NCI-H82 treated with DMSO at 0.1 percent for 48 hours (cell line): Measurements from ENCODE around the gene FSHR.

Experiments used
- DNase-seq: peaks from one replicate; lab custom pipeline; 2025; ENCODE audit not compliant: unreplicated experiment; lab: John Stamatoyannopoulos, UW

Gene FSHR

DNA sequence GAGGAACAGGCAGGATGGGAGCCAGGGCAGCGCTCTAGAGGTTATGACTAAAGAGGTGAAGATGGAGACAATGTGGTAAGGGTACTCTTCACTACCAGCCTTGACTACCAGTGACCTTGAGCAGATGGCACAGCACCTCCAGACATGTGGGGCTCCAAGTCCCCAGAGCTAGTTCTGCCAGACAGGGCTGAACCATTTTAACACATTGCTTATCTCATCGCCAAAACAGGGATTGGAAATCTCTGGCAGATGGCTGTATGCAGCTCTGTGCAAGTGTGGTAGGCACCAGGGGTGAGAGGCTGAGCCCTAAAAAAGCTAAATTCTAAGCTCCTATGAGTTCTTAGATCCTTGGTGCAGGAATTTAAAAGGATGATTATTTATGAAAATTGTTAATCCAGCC, 41.3 kb downstream of the FSHR start:
- DNase-seq, result peak; percentile 83

DNA sequence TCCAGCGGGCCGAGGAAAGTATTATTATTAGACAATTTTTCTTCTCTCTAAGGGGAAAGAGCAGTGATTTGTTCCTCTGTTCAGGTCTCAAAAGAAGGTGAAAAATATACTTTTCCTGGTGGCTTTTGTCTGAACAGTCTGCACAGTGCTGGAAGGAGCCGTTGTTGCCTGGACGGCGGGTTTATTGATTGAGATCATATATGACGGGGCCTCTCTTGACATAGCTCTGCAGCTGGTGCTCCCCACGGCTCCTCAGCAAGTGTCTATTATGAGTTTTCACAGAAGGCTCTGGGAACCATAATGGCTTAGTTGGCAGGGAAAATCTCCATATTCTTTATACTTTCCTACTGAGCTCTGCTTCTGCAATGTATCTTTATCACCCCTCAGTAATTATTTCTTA, 42.9 kb downstream of the FSHR start:
- DNase-seq, result no peak

DNA sequence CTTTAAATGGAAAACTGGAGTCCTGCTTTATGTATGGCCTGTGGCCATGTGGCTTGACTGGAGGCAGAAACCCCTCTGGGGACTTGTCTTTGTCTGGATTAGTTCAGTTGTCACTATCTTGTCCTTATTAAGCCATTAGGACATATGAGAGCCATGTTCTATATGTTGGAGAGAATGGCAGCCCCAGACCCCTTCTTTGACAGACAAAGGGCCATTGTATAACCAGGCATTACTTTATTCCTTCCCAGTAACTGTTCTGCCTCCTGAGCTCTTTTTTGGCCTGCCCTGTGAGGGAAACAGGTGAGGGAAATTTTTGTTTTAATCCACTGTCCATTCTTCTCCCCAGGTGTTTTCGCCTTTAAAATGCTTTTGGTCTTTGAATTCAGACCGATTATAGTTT, 43.3 kb downstream of the FSHR start:
- no peak for DNase-seq

DNA sequence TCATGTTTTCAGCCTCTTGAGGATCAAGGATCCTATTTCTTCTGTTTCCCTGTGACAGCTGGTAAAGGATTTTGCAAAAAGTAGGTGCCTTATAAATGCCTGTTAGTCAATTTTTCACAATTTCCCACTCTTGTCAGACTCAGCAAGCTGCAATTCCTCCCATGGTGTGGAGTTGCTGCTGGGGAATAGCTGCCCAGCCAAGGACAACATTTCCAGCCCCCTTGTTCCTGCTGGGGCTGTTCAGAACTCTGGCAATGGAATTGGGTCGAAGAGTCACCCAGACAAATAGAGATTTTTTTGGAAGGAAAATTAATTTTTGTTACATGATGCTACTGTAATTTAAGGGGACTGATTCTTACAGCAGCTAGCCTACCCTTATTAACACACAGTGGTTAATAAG, 43.7 kb downstream of the FSHR start:
- no peak for DNase-seq

DNA sequence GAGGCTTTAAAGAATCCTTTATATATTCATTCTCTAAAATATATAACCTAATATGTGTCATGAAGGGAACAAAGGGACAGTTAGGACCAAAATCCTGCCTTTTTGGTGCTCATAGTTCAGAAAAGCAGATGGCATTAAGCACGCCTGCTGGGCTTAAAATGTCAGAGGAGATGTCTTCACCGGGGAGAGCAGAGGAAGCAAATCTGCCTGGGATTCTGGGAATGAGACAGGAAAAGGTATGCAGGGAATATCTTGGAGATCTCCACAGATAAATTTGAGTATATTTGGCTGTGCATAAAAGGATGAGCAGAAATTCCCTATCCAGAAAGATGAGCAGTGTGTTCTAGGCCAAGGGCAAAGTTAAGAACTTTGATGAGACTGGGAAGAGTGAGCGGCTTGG, 45.5 kb downstream of the FSHR start:
- no peak for DNase-seq

DNA sequence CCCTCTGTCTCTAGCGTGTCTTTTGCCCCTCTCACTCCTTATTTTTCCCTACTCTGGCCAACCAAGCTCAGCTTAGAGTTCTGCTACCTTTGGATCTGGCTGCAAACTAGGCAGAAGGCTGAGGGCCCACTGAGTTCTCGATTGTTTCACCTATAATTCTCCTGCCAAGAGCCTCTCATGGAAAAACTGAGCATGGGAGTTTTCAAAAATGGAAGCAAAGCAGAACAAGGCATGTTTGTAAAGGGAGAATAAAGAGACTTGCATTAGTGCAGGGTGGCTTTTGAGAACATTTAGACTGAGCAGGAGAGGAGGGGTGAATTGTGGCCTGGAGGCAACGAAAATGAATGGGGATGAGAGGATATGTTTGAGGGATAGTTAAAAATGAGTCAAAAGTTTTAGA, 45.9 kb downstream of the FSHR start:
- no peak for DNase-seq

DNA sequence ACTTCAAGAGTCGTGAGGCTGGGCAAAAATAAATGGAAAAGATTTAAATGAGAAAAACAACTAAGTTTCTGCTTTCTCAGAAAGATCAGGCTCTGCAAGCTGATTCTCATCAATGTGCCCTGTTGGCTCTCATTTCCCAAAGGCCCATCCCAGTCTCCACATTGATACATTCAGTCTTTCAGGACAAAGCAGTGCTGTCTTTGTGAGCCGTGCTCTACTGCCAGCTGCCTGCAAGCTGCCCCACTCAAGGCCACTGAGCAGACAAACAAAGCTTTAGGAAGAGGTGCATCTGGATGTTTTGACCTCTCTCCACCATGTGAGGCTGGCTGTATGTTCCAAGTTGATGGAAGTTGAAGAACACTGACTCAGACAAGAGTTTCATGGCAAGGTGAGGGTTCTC, 48.8 kb downstream of the FSHR start:
- DNase-seq, result no peak

DNA sequence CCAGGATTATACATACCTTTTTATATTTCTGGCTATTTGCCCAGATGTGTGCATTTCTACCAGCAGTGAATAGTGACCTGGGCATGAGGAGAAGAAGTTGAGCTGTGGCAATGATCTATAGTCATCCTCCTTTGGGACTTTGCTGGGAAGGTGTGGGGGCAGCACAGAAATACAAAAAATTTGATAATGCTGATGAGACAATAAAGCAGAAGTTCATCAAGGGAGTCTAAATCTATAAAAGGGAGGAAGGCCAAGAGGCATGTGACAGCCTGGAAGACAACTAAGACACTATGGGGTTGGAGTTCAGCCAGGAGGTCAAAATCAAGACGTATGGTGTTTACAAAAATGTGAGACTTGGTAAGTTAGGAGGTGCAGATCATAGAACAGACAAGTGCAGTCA, 52.2 kb downstream of the FSHR start:
- no peak for DNase-seq

DNA sequence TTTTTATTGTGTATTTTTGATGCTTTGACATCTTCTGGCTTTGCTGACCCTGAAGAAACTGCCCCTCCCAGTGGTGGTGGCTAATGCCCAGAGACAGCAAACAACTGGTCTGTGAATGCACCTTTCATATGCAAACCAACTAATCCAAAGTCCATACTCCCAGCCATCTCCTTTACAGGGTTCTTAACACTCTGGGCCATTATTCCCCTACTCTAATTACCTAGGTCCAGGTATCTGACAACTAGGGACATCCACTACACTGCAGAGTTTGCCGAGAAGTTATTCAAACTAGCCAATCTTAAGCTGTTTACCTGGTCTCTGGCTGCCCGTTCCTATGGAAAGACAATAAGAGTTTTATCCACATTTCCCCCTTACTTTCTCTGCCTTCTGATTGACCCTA, 73.6 kb downstream of the FSHR start:
- DNase-seq, result no peak

DNA sequence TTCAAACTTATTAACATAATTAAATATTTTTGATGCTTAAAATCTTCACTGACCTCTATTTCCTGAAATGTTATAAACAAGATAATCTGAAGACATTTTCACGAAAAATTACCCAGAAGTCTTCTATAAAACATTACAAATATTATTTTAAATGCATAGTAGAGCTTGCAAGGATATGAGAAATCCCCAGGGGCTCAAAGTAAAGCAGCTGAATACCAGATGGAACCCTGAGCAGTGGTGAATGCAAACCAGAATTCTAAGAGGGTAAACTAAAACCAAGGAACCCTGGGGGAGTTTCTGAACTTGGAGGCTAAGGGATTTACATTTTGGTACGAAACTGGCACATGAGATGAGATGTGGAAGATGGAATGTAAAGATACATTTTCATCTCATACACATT, 83.6 kb downstream of the FSHR start:
- DNase-seq, result no peak

DNA sequence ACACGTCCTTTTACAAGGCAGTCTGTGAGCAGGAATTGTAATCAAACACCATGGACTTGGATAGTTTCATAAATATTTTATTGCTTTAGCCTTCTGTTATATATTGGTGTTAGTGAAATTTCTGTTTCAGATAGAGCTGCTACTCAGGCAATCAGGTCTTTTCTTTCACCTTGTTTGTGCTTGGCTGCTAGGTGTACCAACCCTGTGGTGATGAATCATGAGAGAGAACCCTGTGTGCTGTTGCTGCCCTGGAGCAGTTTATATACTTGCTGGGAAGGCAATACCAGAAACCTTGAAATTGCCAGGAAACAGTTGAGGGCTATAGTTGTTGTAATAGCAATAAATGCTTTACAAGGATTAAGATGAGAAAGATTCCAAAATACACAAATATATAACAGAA, 84.5 kb downstream of the FSHR start:
- DNase-seq, result no peak

DNA sequence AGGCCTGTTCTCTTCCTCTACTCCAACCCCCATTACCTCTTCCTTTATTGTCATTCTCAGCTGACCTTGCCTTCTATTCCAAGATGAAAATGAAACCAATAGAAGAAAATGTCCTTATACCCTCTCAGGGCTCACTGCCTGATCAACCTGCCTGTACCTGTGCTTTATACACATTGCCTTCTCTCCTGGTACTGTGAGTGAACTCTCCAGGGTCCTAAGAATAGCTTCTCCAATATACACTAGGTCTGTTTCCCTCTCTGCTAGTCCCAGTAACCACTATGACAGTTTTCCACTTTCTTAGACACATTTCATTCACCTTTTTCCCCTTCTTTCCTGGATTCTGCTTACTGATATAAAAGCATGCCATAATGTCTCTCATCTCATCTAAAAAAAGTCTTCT, 85.7 kb downstream of the FSHR start:
- DNase-seq, result no peak

DNA sequence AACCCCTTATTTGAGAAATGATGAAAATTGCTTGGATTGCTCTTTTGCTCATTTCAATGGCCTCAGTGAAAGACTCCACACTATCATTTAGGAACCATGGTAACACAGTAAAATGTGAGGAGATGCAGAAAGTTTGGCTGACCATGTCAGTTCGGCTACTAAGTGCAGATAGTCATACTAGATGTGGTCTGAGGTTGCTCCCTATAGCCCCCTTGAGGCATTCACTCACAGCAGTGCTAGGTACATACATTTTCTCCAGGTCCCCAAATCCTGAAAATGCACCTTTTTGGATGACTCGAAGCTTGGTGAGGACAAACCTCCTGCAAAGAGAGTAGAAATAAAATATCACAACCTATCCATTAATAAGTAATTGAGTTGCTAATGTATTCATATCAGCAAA, 86.3 kb downstream of the FSHR start:
- DNase-seq, result no peak

DNA sequence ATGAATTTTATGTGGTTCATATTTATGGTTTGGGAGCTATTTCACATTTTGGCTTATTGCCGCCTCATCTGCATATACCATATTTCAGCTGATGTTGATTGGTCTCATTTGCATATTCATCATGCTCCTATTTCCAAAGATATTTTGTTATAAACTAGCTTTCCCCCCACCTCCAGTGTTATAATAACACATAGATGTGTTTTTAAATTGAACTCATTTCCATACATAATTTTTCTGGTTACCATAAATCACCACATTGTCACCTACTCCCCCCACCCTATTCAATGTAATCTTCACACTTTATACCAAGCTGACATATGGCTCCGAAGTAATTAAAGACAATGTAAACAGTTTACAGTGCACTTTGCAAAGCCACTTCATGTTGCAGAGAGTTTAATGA, 101.2 kb downstream of the FSHR start:
- peak; percentile 16 for DNase-seq

DNA sequence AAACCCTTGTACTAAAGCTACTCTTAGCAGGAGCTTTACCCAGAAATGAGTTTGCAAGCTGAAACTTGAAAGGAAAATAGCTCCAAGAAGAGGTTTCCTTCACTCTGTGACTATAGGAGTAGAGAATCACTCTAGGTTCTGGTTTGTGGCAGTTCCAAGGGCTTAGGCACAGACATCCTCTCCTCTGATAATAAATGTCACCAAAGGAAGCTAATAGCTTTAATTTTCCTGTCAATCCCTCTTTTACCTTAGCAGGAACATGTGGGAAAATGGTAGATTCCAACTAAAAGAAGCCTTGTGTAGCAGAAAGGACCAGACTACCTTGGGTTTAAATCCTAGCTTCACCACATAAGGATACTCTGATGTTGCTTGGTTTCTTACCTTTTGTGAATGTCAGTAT, 104.0 kb downstream of the FSHR start:
- no peak for DNase-seq

DNA sequence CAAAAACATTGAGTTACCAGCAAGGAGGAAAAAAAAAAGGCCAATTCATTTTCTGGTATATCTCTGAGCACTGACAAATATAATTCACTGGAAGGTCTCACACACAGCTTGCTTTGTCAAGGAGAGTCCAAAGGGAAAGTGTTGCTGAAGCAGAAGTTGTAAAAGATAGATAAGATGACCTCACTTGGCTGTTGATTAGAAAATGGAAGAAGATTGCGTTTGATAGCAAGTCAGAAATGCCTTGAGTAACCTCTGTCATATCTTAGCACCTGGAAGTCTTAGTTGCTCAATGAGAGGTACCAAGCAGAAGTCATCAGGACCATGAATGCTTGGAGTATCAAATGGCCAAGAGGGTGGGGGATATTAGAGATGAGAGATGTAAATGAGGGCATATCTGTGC, 105.2 kb downstream of the FSHR start:
- DNase-seq, result no peak

DNA sequence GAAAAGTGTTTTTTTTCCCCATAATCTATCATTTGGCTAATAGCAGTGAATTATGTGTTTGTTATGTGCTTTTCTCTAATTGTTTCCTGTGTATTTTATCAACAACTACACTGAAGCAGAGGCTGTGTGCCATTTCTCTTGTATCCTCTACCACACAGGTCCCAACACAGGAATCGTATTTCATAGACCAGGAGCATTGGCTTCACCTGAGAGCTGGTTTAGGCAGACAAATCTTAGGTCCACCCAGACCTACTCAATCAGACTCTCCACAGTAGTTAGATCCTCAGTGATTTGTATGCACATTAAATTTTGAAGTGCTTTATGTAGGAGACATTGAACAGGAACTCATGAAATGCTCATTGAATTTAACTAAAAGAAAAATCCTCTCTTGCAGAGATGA, 109.2 kb downstream of the FSHR start:
- no peak for DNase-seq

DNA sequence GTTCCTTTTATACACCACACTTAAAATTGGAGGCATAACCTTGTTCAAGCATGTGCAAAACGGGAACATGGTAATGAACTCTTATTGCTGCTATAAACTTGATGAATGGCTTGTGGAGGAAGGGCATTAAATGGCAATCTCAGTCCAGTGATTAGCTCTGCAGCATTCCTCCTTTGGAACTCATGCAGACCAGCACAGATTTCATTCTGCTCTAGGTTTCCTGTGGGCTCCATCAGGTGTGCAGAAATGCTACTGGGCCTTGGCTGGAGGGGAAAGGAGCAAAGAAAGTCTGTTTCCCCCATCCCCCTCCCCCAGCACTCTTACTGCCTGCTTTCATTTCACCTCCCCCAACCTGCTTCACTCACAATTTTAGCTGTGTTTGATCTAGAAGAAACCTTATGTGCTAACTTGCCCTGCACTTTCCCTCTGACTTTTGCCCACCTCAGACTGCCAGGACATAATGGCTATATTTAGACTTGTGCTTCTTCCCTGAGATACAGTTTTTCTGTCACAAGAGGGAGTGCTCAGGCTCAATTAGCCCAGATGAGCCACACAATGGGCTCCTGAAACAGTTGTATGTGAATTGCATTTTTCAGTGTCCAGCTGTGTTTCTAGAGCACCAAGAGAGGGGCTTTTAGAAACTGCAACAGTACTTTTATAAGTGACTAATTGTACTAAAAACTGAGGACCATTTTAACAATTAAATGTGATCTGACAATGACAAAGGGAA, 109.8 kb downstream of the FSHR start:
- DNase-seq, result no peak

DNA sequence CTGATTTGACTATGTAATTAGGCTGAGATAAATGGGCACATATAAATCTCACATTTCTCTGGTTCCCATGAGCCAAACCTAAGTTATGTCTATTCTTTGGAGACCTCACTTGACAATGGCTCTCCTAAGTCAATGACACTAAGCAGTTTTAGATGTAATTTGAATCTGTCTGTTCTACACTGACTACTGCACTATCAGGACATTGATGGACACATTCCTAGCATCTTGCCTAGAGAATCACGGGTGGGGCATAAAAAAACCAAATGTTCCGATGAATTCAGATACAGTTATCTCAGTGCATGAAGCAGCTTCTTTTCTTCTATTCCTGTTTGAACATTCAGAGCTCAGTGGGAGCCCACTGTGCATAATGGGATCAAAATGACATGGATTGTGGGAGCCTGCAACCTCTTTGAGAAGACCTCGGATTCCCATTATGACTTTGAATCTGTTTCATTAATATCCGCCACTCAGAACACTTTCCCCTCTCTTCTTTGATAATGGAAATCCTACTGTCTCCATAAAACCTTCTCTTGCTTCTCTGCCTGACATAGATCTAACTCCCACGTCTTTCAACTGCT, 110.8 kb downstream of the FSHR start:
- no peak for DNase-seq

DNA sequence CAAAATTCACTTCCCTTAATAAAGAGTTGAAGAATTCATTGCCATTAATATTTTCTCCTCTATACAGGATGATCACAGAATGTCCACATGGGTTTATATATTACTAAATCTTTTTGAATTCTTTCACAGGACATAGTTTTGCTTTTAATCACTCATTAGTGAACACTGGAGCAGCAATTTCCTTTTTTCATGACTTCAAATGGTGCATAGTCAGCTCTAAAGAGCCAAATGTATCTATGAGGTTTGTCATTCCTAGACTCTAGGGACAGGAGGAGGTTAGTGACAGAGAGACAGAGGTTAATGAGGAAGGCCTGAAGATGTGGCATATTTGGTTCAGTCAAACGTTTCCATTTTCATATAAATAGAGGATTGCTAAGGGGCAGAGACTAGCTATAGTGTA, 111.8 kb downstream of the FSHR start:
- no peak for DNase-seq

DNA sequence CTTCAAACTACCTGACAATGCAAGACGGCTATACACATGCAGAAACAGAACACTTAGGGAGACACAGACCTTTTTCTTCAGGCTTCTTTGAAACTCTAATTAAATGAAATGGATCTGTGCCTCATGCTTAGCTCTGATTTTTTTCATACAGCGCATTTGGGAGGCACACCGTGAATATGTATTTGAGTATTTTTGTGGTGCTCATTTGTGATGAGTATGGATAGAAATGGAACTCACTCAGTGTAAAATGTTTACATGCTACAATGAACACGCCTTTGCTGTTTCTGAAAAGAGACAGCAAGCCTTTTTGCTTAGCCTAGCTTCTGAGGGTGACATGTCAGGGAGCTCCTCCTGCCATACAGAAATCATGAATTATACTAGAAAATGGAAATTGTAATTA, 113.3 kb downstream of the FSHR start:
- no peak for DNase-seq

DNA sequence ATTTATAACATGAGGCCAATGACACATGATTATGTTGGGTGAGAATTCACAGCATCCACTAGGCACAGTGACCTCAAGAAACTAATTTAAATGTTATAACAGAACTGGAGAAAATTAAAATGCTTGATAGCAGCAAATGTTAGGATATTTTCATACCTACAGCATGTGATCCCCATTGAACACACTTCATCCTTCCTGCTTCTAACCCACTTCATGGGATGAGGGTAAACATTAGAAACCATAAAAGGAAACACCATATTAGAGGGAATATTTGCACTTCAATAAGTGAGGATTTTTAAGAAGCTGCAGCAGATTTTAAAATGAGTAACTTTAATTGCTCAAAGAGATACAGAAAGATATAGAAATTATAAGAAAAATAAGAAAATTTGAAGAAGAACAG, 117.1 kb downstream of the FSHR start:
- no peak for DNase-seq

DNA sequence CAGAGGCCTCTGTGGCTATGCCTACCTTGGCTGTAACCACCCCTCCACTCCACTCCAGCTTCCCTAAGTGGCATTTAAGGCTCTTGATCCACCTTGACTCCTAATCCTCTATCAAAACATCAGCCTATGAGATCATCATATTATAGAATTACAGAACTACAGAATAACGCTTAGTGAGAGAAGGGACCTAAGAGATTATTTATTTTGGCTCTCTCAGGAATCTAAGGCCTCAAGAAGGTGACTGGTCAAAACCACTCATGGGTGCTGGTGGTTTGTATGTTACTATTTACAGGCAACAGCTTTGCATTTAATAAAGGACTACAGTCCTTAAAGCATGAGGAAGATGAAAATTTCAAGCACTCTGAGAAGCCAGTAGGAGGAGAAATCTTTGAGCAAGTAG, 118.8 kb downstream of the FSHR start:
- DNase-seq, result no peak
